Duodenal mucosa (tissue), 2 donors: ENCODE data around the gene PTPRN2.

Experiments
- H3K27ac ChIP-seq: one replicate; pipeline ENCODE4 v1.7.0; 2013; ENCODE audit warnings: low read depth, low read length
- H3K27me3 ChIP-seq, 2 donors: one replicate each; pipeline ENCODE4 v1.7.0; 2013; ENCODE audit warnings: low read length in 2 of 2, control low read depth in 1 of 2; ENCODE audit not compliant: insufficient read depth in 2 of 2, control insufficient read depth in 1 of 2
- H3K36me3 ChIP-seq, 2 donors: one replicate each; pipeline ENCODE4 v1.7.0; 2013; ENCODE audit warnings: low read length in 2 of 2, control low read depth in 1 of 2; ENCODE audit not compliant: insufficient read depth in 2 of 2, control insufficient read depth in 1 of 2
- H3K4me1 ChIP-seq, 2 donors: one replicate each; pipeline ENCODE4 v1.7.0; 2013; ENCODE audit warnings: low read length in 2 of 2, control low read depth in 1 of 2; ENCODE audit not compliant: insufficient read depth in 2 of 2, control insufficient read depth in 1 of 2
- H3K4me3 ChIP-seq, 2 donors: one replicate each; pipeline ENCODE4 v1.7.0; 2013; ENCODE audit warnings: low read length in 2 of 2, low read depth in 1 of 2
- H3K9ac ChIP-seq, 2 donors: one replicate each; pipeline ENCODE4 v1.7.0; 2013; ENCODE audit warnings: low read length in 2 of 2, low read depth in 1 of 2
- H3K9me3 ChIP-seq, 2 donors: one replicate each; pipeline ENCODE4 v1.7.0; 2013; ENCODE audit warnings: low read length in 2 of 2, control low read depth in 1 of 2; ENCODE audit not compliant: control insufficient read depth in 1 of 2

PTPRN2 gene

DNA sequence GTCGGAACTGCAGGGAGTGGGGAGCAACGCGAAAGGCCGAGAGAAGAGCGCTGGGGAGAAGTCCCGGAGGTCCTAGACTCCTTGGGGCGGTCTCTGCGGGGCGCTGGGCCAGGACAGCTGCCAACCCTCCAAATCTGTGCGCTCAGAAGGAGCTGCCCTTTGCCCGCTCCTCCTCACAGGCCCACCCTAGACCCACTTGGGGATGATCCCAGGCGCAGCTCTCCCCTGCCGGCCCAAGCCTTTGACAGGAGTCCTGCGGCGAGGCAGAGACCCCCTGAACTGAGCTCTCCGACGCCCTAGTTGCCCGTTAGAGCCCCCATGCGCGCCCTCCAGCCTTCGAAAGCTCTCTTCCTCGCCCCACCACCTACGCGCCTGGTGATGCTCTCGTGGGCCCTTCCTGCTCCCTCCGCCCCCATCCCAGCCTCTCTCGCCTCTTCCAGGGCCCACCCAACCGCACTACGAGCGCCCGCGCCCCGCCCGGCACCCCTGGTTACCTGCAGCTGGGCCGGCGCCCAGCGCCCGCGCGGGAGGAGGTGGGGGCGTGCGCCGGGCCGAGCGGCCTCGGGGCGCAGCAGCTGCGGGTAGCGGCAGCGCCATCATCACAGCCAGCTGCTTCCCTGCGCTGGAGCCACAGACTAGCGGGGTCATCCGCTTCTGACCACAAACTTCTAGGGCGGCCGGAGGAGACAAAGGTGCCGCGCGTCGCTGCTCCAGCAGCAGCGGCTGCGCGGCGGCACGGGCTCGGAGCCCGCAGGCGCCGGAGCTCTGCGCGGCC lies 897.4 kb downstream of the PTPRN2 start:
- Histone ChIP-seq H3K4me3 (peak overlapping the region; percentile 36 to 47), H3K9ac (no peak overlapping the region), H3K27me3 (peaks cover 52 to 64% of the 10 kb centered on the region in 2 donors), H3K4me1 (peaks cover 4 to 18% of the 10 kb centered on the region in 2 donors), H3K27ac (no peak overlapping the region), H3K36me3 (no peaks in the 10 kb centered on the region), H3K9me3 (no peaks in the 10 kb centered on the region)

DNA sequence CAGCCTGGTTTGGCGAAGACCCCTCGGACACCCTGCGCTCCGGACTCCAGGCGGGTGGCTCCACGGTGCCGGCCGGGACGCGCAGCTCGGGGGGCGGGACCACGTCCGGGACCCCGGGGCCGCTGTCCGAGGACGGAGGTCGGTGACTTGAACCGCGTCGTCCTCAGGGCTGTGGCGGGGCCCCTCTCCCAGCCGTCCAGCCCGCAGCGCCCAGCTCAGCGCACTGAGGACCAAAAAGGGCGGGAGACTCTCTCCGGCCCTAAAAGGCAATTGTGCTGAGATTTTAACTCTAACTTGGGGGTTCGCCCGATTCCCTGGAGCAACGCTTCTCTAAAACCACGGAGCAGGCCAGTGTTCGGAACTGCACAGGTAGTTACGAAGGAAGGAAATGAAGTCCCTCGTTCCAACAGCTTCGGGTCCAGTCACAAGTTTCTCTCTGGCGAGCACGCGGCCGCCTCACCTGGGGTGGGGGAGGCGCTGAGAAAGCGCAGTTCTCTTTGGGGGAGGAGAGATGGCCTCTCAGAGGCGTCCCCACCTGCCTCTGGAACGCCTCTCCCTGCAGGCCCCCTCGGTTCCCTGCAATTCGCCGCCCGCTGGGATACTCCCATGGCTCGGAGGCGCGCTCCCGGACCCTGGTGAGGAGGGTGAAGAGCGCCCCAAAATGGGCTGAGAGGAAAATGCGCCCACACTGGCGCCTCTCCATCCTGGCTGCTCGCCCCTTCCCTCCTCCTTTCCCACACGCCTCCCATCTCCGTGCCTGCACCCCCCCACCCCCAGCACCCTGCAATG lies 898.2 kb downstream of the PTPRN2 start:
- H3K9ac ChIP-seq, result no peak overlapping the region
- H3K4me1 ChIP-seq, result peaks cover 4 to 18% of the 10 kb centered on the region in 2 donors
- H3K9me3 ChIP-seq, result no peaks in the 10 kb centered on the region
- H3K36me3 ChIP-seq, result no peaks in the 10 kb centered on the region
- H3K27ac ChIP-seq, result no peak overlapping the region
- H3K4me3 ChIP-seq, result no peak overlapping the region
- peaks cover 52 to 63% of the 10 kb centered on the region in 2 donors for H3K27me3 ChIP-seq

DNA sequence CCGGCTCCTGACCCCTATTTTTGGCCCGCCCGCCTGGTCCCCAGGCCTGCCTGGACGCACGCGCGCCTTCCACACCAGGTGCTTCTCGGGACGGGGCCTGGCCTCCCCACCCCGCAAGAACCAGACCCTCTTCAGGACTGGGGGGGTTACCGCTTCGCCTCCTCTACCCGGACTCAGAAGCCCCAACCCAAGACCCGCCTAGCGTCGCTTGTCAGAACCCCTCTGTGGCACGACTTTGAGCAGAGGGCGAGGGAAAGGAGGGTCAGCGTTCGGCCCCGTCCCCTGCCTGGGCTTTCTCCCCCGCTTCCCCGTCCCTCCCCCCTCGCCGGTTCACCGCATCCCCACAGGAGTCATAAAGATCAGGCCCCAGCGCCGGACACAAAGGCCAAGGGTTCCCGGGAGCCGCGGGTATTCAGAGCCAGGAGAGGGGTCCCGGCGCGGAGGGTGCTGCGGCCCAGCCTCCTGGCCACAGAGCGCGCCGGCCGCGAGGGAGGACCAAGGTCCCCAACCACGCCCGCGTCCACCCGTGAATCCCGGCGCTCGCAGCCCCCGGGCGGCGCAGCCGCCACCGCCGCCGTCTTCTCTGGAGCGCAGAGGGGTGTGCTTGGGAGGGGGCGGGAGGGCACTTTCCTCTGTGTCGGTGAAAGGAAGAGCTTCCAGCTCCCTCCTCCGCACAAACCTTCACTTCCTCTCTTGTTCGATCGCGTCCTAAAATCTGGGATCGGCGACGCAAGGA lies 898.9 kb downstream of the PTPRN2 start:
- Histone ChIP-seq H3K4me3 (no peak overlapping the region), H3K9me3 (no peaks in the 10 kb centered on the region), H3K4me1 (peaks cover 4 to 18% of the 10 kb centered on the region in 2 donors), H3K36me3 (no peaks in the 10 kb centered on the region), H3K27me3 (peaks cover 48 to 61% of the 10 kb centered on the region in 2 donors), H3K9ac (no peak overlapping the region), H3K27ac (no peak overlapping the region)

DNA sequence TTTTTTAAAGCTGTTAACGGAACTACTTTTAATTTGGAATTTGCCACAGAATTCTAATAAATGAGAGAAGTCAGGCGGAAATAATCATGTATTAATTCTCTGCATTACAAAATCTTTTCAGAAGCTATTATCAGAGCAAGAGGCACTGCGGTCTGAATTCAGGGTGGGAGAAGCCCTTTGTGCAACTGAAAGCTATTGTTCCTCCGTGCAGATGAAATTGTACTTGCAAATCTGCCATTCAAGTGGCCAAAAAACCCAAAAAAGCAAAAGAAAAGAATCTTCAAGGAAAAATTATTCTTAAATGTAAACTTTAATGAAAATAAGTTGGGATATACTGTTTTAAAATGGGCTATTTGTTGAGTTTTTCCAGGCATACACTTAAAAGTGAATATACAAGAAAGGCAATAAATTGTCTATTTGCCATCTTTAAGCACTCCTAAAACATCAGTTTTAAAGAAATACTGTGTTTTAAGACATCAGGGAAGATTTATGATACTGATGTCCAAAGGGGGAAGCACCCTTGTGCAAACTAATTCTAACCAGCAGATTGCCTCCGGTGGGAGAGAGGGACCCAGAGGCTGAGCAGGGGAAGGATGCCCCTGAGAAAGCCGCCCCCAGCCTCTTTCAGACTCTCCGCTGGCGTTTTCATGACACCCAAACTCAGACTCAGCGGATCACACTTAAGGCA lies 899.6 kb downstream of the PTPRN2 start:
- H3K9me3 ChIP-seq, result no peaks in the 10 kb centered on the region
- H3K4me1 ChIP-seq, result peaks cover 4 to 18% of the 10 kb centered on the region in 2 donors
- H3K27me3 ChIP-seq, result peaks cover 53 to 68% of the 10 kb centered on the region in 2 donors
- H3K27ac ChIP-seq, result no peak overlapping the region
- no peak overlapping the region for H3K9ac ChIP-seq
- H3K36me3 ChIP-seq, result no peaks in the 10 kb centered on the region
- no peak overlapping the region for H3K4me3 ChIP-seq

DNA sequence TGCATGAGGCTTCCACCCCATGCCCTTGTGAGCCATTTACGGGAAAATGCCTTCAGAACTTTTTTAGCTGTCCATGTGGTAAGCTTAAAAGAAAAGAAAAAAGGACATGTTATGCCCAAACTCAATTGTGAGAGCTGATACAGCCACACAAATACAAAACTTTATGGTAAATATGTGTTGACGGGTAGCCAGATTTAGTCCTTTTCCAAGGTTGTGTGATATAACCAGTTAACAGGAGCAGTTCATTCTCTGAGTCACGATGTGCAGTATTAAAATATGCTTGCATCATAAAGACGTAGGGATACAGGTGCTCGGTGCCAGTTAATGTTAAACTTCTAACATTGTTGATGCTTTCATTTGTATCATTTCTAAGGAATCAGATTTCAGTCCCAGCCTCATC lies 900.5 kb downstream of the PTPRN2 start:
- peaks cover 4 to 18% of the 10 kb centered on the region in 2 donors for H3K4me1 ChIP-seq
- no peak overlapping the region for H3K27ac ChIP-seq
- peaks cover 61 to 72% of the 10 kb centered on the region in 2 donors for H3K27me3 ChIP-seq
- no peaks in the 10 kb centered on the region for H3K9me3 ChIP-seq
- no peaks in the 10 kb centered on the region for H3K36me3 ChIP-seq
- no peak overlapping the region for H3K9ac ChIP-seq
- H3K4me3 ChIP-seq, result no peak overlapping the region

DNA sequence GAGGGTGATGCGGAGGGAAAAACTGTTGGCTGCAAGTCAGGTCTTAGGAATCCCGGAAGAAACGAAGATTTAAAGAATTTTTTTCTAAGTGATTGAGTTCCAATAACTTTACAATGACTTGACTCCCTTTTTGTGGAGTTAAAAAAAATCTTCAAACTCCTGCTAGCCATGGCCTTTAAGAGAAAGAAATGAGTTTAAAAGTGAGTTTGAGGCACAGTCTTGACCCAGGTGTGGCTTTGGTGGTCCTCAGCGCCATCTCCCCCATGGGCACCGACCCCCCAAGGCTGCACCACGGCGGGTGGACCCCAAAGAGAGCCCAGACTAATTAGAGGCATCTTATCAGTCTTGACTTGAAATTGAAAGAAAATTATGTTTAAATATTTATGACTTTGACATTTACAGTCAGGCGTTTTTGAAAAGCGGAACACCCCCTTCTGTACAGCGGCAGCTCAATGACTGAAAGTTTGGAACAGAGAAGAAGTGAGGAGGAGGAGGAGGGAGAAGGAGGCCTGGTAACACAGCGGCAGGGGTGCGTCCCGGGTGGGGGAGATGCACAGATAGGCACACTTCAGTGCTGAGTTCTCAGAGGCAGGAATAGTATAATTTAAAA lies 901.2 kb downstream of the PTPRN2 start:
- Histone ChIP-seq H3K4me1 (peaks cover 2 to 13% of the 10 kb centered on the region in 2 donors), H3K4me3 (no peak overlapping the region), H3K27ac (no peak overlapping the region), H3K9ac (no peak overlapping the region), H3K36me3 (no peaks in the 10 kb centered on the region), H3K27me3 (peaks cover 63 to 72% of the 10 kb centered on the region in 2 donors), H3K9me3 (no peaks in the 10 kb centered on the region)

DNA sequence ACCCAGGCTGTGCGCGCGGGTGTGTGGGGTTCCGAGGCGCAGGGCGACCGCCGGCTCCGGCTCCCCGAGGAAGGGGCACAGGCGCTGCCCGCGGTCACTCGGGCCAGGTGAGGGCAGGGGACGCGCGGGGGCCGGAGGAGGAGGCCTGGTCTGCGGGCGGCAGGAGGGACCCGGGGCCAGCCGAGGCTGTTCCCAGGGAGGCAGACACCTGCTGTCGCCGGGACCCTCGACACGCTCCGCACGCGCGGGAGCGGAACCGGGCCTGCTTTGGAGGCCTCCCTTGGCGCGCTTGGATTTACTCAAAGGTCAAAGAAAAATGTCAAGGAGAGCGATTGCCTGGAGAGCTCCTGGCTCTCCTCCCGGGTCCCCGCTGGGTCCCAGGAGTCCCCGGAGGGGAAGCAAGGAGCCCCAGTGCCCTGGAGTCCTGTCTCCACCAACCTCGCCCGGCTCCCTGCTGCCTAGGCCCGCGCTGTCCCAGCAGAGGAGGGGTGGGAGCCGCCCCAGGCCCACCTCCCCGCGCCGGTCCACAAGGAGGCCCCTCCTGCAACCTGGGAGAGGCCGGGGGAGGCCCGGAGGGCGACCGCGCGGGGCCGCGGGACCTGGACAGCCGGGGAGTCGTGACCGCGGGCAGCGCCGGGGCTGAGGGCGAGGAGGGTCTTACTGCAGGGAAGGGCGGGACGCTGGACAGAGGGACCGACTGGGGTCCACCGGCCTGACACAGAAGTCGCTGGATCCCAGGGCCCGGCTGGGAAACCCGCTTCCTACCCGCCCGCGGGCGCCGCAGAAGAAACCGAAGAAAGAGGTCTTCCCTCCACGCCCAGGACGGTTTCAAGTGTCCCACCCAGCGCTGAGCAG lies 902.0 kb downstream of the PTPRN2 start:
- Histone ChIP-seq H3K9me3 (no peaks in the 10 kb centered on the region), H3K27me3 (peaks cover 67 to 73% of the 10 kb centered on the region in 2 donors), H3K4me1 (peaks cover 0 to 10% of the 10 kb centered on the region in 2 donors), H3K36me3 (no peaks in the 10 kb centered on the region), H3K9ac (no peak overlapping the region), H3K27ac (no peak overlapping the region), H3K4me3 (no peak overlapping the region)

DNA sequence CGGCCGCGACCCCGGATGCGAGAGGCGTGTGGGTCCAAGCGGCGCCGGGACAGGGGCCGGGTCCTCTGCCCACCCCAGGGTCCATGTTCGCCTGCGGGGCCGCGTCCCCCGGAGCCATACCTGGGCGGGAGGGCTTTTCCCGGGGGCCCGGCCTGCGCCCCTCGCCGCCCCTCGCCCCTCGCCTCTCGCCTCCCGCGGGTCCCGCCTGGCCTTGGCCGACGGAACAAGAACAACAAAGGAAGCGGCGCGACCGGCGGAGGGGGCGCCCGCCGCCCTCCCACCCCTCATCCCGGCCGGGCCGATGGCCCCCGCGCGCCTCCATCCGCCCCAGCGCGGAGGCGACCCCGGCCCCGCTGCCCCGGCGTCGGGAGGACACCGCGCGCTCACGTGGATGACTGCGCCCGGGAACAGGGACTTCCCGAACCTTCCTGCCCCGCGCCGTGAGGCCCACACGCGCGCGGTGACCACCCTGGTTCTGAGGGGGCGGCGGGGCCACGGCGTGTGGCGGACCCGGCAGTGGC lies 902.7 kb downstream of the PTPRN2 start:
- Histone ChIP-seq H3K36me3 (no peaks in the 10 kb centered on the region), H3K9ac (no peak overlapping the region), H3K4me3 (no peak overlapping the region), H3K27ac (no peak overlapping the region), H3K9me3 (no peaks in the 10 kb centered on the region), H3K4me1 (peaks cover 0 to 7% of the 10 kb centered on the region in 2 donors), H3K27me3 (peaks cover 65 to 74% of the 10 kb centered on the region in 2 donors)
